H9 (cell line): ENCODE data around the gene FOXP4. TPM values are rescaled to one million over a fixed set of nuclear protein-coding genes. Genes with fewer than 3 reads are reported as not detected.

ENCODE experiments used
- DNase-seq: peaks from one replicate; pipeline ENCODE4 v3.0.0-alpha.2; 2017
- H2AFZ ChIP-seq: one replicate; pipeline ENCODE4 v1.6.1; 2013; ENCODE audit warnings: mild to moderate bottlenecking, low read length, control low read depth, moderate library complexity
- H2AK5ac ChIP-seq: 2 replicates; pipeline ENCODE4 v1.6.1; 2013; ENCODE audit warnings: low read length, control low read depth, mixed read lengths; ENCODE audit not compliant: insufficient read length
- H2BK120ac ChIP-seq: one replicate; pipeline ENCODE4 v1.6.1; 2013; ENCODE audit warnings: low read depth, mild to moderate bottlenecking, low read length, control low read depth, inconsistent platforms; ENCODE audit not compliant: poor library complexity, severe bottlenecking
- H2BK12ac ChIP-seq: 2 replicates; pipeline ENCODE4 v1.6.1; 2013; ENCODE audit warnings: low read length, control low read depth, mixed read lengths, low read depth; ENCODE audit not compliant: insufficient read length
- H2BK15ac ChIP-seq: 2 replicates; pipeline ENCODE4 v1.6.1; 2013; ENCODE audit warnings: low read depth, low read length, control low read depth
- H2BK20ac ChIP-seq: one replicate; pipeline ENCODE4 v1.6.1; 2013; ENCODE audit warnings: low read depth, mild to moderate bottlenecking, low read length, control low read depth, inconsistent platforms; ENCODE audit not compliant: poor library complexity, severe bottlenecking
- H2BK5ac ChIP-seq: 2 replicates; pipeline ENCODE4 v1.6.1; 2013; ENCODE audit warnings: low read length, control low read depth, mixed read lengths; ENCODE audit not compliant: insufficient read length
- H3K14ac ChIP-seq: 2 replicates; pipeline ENCODE4 v1.6.1; 2013; ENCODE audit warnings: low read length, control low read depth; ENCODE audit not compliant: insufficient read depth
- H3K18ac ChIP-seq: 2 replicates; pipeline ENCODE4 v1.6.1; 2013; ENCODE audit warnings: low read depth, mild to moderate bottlenecking, mixed read lengths, low read length, control low read depth; ENCODE audit not compliant: insufficient read length
- H3K23ac ChIP-seq: 2 replicates; pipeline ENCODE4 v1.6.1; 2013; ENCODE audit warnings: low read length, control low read depth, mixed read lengths, low read depth; ENCODE audit not compliant: insufficient read length
- H3K23me2 ChIP-seq: 2 replicates; pipeline ENCODE4 v1.6.1; 2013; ENCODE audit warnings: low read depth, mild to moderate bottlenecking, mixed read lengths, low read length, control low read depth; ENCODE audit not compliant: insufficient read length, poor library complexity, severe bottlenecking
- H3K27ac ChIP-seq: 2 replicates; pipeline ENCODE4 v1.5.1; 2013; ENCODE audit warnings: low read length, control low read depth, mixed read lengths, low read depth; ENCODE audit not compliant: insufficient read length
- H3K27me3 ChIP-seq: 2 replicates; pipeline ENCODE4 v1.6.1; 2013; ENCODE audit warnings: low read length, control low read depth, inconsistent platforms; ENCODE audit not compliant: insufficient read depth
- H3K4ac ChIP-seq: 2 replicates; pipeline ENCODE4 v1.6.1; 2013; ENCODE audit warnings: low read depth, mild to moderate bottlenecking, control low read depth, inconsistent platforms, low read length, moderate library complexity
- H3K4me1 ChIP-seq: 2 replicates; pipeline ENCODE4 v1.6.1; 2013; ENCODE audit warnings: low read length, control low read depth, inconsistent platforms; ENCODE audit not compliant: insufficient read depth
- H3K4me2 ChIP-seq: 2 replicates; pipeline ENCODE4 v1.6.1; 2013; ENCODE audit warnings: low read length, control low read depth, mixed read lengths; ENCODE audit not compliant: insufficient read length, insufficient read depth
- H3K56ac ChIP-seq: 2 replicates; pipeline ENCODE4 v1.6.1; 2013; ENCODE audit warnings: low read depth, mild to moderate bottlenecking, mixed read lengths, low read length, control low read depth; ENCODE audit not compliant: insufficient read length
- H3K79me1 ChIP-seq: 2 replicates; pipeline ENCODE4 v1.6.1; 2013; ENCODE audit warnings: low read depth, mild to moderate bottlenecking, moderate library complexity, low read length, control low read depth, inconsistent platforms; ENCODE audit not compliant: insufficient read depth, poor library complexity, severe bottlenecking
- H3K79me2 ChIP-seq: 2 replicates; pipeline ENCODE4 v1.6.1; 2013; ENCODE audit warnings: low read length, control low read depth, inconsistent platforms; ENCODE audit not compliant: insufficient read depth
- H3K9ac ChIP-seq: 2 replicates; pipeline ENCODE4 v1.6.1; 2013; ENCODE audit warnings: low read length, control low read depth, mixed read lengths; ENCODE audit not compliant: insufficient read length; ENCODE audit errors: extremely low read depth
- H3K9me3 ChIP-seq: one replicate; pipeline ENCODE4 v1.6.1; 2013; ENCODE audit warnings: low read depth, low read length, inconsistent platforms; ENCODE audit not compliant: control insufficient read depth
- H3T11ph ChIP-seq: one replicate; pipeline ENCODE4 v1.6.1; 2013; ENCODE audit warnings: mild to moderate bottlenecking, low read length, control low read depth, inconsistent platforms
- H4K20me1 ChIP-seq: one replicate; pipeline ENCODE4 v1.6.1; 2013; ENCODE audit not compliant: control insufficient read depth, insufficient read length, insufficient read depth
- H4K5ac ChIP-seq: 2 replicates; pipeline ENCODE4 v1.6.1; 2013; ENCODE audit warnings: low read depth, mild to moderate bottlenecking, mixed read lengths, low read length, control low read depth; ENCODE audit not compliant: insufficient read length
- H4K8ac ChIP-seq: replicated peaks from 2 replicates; pipeline ENCODE4 v1.6.1; 2013; ENCODE audit warnings: low read length, control low read depth, mixed read lengths, low read depth; ENCODE audit not compliant: insufficient read length
- H4K91ac ChIP-seq: 2 replicates; pipeline ENCODE4 v1.6.1; 2013; ENCODE audit warnings: low read depth, mild to moderate bottlenecking, moderate library complexity, mixed read lengths, low read length, control low read depth; ENCODE audit not compliant: insufficient read length
- H3K27ac Mint-ChIP-seq, 3 experiments: 2 replicates in 2 of 3; 3 replicates in 1 of 3; pipeline ENCODE4 v1.8.0; 2020 to 2021; ENCODE audit warnings: mixed read lengths in 3 of 3, mild to moderate bottlenecking in 1 of 3, moderate library complexity in 1 of 3
- H3K27me3 Mint-ChIP-seq: 2 replicates; pipeline ENCODE4 v1.8.0; 2021; ENCODE audit warnings: low read depth, mild to moderate bottlenecking, moderate library complexity, mixed read lengths
- H3K36me3 Mint-ChIP-seq, 3 experiments: 2 replicates in 2 of 3; 3 replicates in 1 of 3; pipeline ENCODE4 v1.8.0; 2020 to 2021; ENCODE audit warnings: low read depth in 3 of 3, mixed read lengths in 3 of 3; ENCODE audit not compliant: insufficient read depth in 1 of 3
- H3K4me1 Mint-ChIP-seq, 2 experiments: 2 replicates each; pipeline ENCODE4 v1.8.0; 2020; ENCODE audit warnings: mixed read lengths in 2 of 2
- H3K4me3 Mint-ChIP-seq, 2 experiments: 2 replicates in 1 of 2; 3 replicates in 1 of 2; pipeline ENCODE4 v1.8.0; 2020 to 2021; ENCODE audit warnings: mild to moderate bottlenecking in 2 of 2, mixed read lengths in 2 of 2, moderate library complexity in 1 of 2
- H3K9me3 Mint-ChIP-seq, 2 experiments: 2 replicates in 1 of 2; 3 replicates in 1 of 2; pipeline ENCODE4 v1.8.0; 2020; ENCODE audit warnings: mild to moderate bottlenecking in 2 of 2, mixed read lengths in 2 of 2, moderate library complexity in 1 of 2
- WGBS: extraction: QIAGEN DNeasy Blood & Tissue Kit; methylation state at CpG from one replicate; pipeline ENCODE4 v1.1.7; 2013; ENCODE audit warnings: missing lambda C conversion rate, low lambda C conversion rate, mixed read lengths; ENCODE audit not compliant: insufficient read length; ENCODE audit errors: extremely low coverage; 5-methylcytosine and 5-hydroxymethylcytosine counted together
- total RNA-seq: library from RNA; stranded (reverse); gene quantifications from 2 replicates; pipeline ENCODE4 v1.2.1, GENCODE V29; 2021
- TF ChIP-seq, protein P1 (sequence below): fragments of 200-600 bp; sonication (generic); conservative IDR thresholded peaks from 3 replicates; pipeline ENCODE4 v1.8.0; 2021; ENCODE audit warnings: antibody characterized with exemption, mild to moderate bottlenecking

FOXP4 gene
- total RNA-seq, 1 experiment from 2014 or later: 18.2 TPM

DNA sequence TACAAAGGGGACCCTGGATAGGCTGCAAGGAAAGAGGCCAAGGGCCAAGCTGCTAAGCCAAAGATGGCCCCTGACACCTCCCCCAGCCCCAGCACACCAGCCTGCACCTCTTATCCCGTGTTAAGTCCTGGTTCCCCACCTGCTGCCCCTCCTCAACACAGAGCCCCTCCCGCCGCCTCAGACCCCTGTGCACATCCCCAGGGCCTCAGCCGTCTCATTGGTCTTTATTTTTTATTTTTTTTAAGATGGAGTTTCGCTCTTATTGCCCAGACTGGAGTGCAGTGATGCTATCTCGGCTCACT, 55.0 kb downstream of the FOXP4 start:
- no peak overlapping the region for H3K56ac ChIP-seq
- H3K4me2 ChIP-seq: no peak overlapping the region
- WGBS: no CpG with 5 or more reads among the region's 6 CpGs
- TF ChIP-seq, protein P1, sequence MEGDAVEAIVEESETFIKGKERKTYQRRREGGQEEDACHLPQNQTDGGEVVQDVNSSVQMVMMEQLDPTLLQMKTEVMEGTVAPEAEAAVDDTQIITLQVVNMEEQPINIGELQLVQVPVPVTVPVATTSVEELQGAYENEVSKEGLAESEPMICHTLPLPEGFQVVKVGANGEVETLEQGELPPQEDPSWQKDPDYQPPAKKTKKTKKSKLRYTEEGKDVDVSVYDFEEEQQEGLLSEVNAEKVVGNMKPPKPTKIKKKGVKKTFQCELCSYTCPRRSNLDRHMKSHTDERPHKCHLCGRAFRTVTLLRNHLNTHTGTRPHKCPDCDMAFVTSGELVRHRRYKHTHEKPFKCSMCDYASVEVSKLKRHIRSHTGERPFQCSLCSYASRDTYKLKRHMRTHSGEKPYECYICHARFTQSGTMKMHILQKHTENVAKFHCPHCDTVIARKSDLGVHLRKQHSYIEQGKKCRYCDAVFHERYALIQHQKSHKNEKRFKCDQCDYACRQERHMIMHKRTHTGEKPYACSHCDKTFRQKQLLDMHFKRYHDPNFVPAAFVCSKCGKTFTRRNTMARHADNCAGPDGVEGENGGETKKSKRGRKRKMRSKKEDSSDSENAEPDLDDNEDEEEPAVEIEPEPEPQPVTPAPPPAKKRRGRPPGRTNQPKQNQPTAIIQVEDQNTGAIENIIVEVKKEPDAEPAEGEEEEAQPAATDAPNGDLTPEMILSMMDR: no peak
- H2AK5ac ChIP-seq: no peak overlapping the region
- H3K23me2 ChIP-seq: peaks cover 3% of the 10 kb centered on the region
- Mint-ChIP-seq H3K36me3 (peaks cover 0 to 7% (median 0%) of the 10 kb centered on the region in 3 experiments; a peak in 1 of 7 replicates), H3K27ac (no peak overlapping the region), H3K27me3 (peaks cover 7% of the 10 kb centered on the region), H3K9me3 (no peaks in the 10 kb centered on the region; a peak in 1 of 5 replicates), H3K4me1 (peaks cover 19 to 50% of the 10 kb centered on the region in 2 experiments), H3K4me3 (no peak overlapping the region)
- H3K14ac ChIP-seq: no peak overlapping the region
- H3K23ac ChIP-seq: no peak overlapping the region
- H3K79me2 ChIP-seq: no peaks in the 10 kb centered on the region
- no peak overlapping the region for H3K9ac ChIP-seq
- peaks cover 2% of the 10 kb centered on the region; the same call in 1 of the 2 replicates for H3K4me1 ChIP-seq
- H3K18ac ChIP-seq: no peak overlapping the region
- H3K27ac ChIP-seq: no peak overlapping the region
- H2BK120ac ChIP-seq: no peak overlapping the region
- H4K8ac ChIP-seq: no peak overlapping the region
- H4K20me1 ChIP-seq: peaks cover 3% of the 10 kb centered on the region
- no peak overlapping the region for H3T11ph ChIP-seq
- H2BK20ac ChIP-seq: no peak overlapping the region
- H4K5ac ChIP-seq: no peak overlapping the region
- H3K27me3 ChIP-seq: no peaks in the 10 kb centered on the region
- DNase-seq: no peak
- no peak overlapping the region for H2BK15ac ChIP-seq
- no peak overlapping the region for H2BK12ac ChIP-seq
- H3K79me1 ChIP-seq: no peaks in the 10 kb centered on the region
- H2AFZ ChIP-seq: no peak overlapping the region
- H4K91ac ChIP-seq: no peak overlapping the region
- H3K9me3 ChIP-seq: no peaks in the 10 kb centered on the region
- H2BK5ac ChIP-seq: no peak overlapping the region
- no peak overlapping the region for H3K4ac ChIP-seq
